Type B pancreatic cell (in vitro differentiated cells): Measurements from ENCODE around the gene TASL. TPM values are rescaled to one million over a fixed set of nuclear protein-coding genes. Genes with fewer than 3 reads are reported as not detected.
A peak's percentile ranks its signal among the peaks of the same experiment; 100 is the strongest.
"Not testable (repeated sequence)": the region's sequence is repeated elsewhere in the genome, so short reads cannot be mapped to it uniquely, and the experiment has no call there.

Experiments
- DNase-seq: peaks from one replicate; pipeline ENCODE4 v3.0.0; 2021; ENCODE audit warnings: mixed read lengths; ENCODE audit not compliant: unreplicated experiment; ENCODE audit errors: extremely low spot score
- H3K27ac Mint-ChIP-seq: 2 replicates; pipeline ENCODE4 v1.8.0; 2021; ENCODE audit warnings: mild to moderate bottlenecking, mixed read lengths
- H3K27me3 Mint-ChIP-seq: 2 replicates; pipeline ENCODE4 v1.8.0; 2021; ENCODE audit warnings: mixed read lengths
- H3K36me3 Mint-ChIP-seq: 2 replicates; pipeline ENCODE4 v1.8.0; 2021; ENCODE audit warnings: mixed read lengths
- H3K4me1 Mint-ChIP-seq: one replicate; pipeline ENCODE4 v1.8.0; 2021; ENCODE audit warnings: mixed read lengths; ENCODE audit not compliant: unreplicated experiment
- H3K4me3 Mint-ChIP-seq: 2 replicates; pipeline ENCODE4 v1.8.0; 2021; ENCODE audit warnings: mild to moderate bottlenecking, mixed read lengths
- H3K9me3 Mint-ChIP-seq: 2 replicates; pipeline ENCODE4 v1.8.0; 2021; ENCODE audit warnings: mixed read lengths
- total RNA-seq: library from RNA; stranded (reverse); gene quantifications from 2 replicates; pipeline ENCODE4 v1.2.1, GENCODE V29; 2021; ENCODE audit warnings: low replicate concordance
- TF ChIP-seq, protein P1 (sequence below): fragments of 200-600 bp; sonication (generic); conservative IDR thresholded peaks from 2 replicates; pipeline ENCODE4 v1.5.0; 2021; ENCODE audit warnings: antibody characterized with exemption, mild to moderate bottlenecking

TASL gene
- total RNA-seq, 1 donor from 2014 or later = not detected

DNA sequence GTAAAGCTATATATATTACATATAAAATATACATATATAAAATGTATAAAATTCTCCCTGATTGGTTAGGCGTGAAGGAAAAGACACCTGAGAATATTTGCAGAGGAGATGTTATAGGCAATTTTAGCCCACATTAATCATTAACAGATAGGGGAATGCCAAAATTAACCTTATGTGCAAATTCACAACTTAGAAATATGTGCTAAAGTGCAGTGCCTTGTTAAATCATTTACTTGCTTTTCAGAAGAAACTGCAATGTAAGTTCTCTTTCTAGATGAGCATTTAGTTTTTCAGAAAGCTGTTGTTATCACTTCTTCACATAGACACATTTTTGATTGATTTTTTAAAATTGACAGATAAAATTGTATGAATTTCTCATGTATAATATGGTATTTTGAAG, 5.6 kb downstream of the TASL start:
- Mint-ChIP-seq H3K36me3 (no peaks in the 10 kb centered on the region), H3K4me1 (no peaks in the 10 kb centered on the region), H3K4me3 (no peak overlapping the region), H3K27me3 (no peaks in the 10 kb centered on the region), H3K9me3 (no peaks in the 10 kb centered on the region), H3K27ac (no peak overlapping the region)
- TF ChIP-seq, protein P1, sequence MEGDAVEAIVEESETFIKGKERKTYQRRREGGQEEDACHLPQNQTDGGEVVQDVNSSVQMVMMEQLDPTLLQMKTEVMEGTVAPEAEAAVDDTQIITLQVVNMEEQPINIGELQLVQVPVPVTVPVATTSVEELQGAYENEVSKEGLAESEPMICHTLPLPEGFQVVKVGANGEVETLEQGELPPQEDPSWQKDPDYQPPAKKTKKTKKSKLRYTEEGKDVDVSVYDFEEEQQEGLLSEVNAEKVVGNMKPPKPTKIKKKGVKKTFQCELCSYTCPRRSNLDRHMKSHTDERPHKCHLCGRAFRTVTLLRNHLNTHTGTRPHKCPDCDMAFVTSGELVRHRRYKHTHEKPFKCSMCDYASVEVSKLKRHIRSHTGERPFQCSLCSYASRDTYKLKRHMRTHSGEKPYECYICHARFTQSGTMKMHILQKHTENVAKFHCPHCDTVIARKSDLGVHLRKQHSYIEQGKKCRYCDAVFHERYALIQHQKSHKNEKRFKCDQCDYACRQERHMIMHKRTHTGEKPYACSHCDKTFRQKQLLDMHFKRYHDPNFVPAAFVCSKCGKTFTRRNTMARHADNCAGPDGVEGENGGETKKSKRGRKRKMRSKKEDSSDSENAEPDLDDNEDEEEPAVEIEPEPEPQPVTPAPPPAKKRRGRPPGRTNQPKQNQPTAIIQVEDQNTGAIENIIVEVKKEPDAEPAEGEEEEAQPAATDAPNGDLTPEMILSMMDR = no peak
- DNase-seq = no peak

DNA sequence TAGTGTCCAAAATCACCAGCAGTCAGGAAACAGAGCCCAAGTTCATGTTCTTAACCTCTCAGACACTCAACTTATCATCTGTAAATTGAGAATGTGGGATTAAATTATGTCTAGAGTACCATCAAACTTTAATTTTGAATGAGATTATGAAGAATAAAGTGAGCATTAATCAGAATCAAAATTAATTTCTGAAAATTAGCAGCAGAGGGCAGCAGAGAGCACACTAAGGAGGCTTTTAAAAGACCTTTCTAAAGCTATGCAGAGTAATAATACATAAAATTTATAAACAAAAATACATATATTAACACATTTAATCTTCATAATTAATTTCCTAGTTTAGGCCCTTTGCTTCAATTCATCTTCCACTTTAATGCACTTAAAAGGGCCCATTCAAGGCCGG, 7.1 kb downstream of the TASL start:
- Mint-ChIP-seq H3K27me3 (no peaks in the 10 kb centered on the region), H3K27ac (no peak overlapping the region), H3K4me3 (no peak overlapping the region), H3K9me3 (no peaks in the 10 kb centered on the region), H3K36me3 (no peaks in the 10 kb centered on the region), H3K4me1 (no peaks in the 10 kb centered on the region)
- no peak for DNase-seq
- TF ChIP-seq, protein P1 = peak; percentile 88

DNA sequence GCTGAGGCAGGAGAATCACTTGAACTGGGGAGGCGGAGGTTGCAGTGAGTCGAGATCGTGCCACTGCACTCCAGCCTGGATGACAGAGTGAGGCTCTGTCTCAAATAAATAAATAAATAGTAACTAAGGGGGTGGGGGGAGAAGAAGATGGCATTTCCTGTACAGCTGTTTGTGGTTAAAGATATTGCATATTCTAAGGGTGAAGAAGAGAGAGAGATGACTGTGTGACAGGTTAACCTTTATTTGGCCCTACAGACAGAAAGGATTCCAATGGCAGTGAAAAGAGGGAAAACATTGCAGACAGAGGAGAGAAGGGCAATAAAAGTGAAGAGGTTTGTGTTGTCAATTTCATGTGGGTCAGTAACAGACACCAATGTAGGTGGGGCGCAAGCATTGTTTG, 9.4 kb downstream of the TASL start:
- Mint-ChIP-seq H3K4me1 (no peaks in the 10 kb centered on the region), H3K4me3 (no peak overlapping the region), H3K27ac (no peak overlapping the region), H3K9me3 (no peaks in the 10 kb centered on the region), H3K27me3 (no peaks in the 10 kb centered on the region), H3K36me3 (no peaks in the 10 kb centered on the region)
- TF ChIP-seq, protein P1 = no peak
- DNase-seq = no peak

DNA sequence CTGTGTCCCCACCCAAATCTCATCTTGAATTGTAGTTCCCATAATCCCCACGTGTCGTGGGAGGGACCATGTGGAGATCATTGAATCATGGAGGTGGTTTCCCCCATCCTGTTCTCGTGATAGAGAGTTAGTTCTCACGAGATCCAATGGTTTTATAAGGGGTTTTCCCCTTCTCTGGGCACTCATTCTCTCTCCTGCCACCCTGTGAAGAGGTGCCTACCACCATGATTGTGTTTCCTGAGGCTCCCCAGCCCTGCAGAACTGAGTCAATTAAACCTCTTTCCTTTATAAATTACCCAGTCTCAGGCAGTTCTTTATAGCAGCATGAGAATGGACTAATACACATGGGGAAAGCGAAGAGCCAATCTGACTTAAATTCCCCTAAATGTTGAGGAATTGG, 14.5 kb downstream of the TASL start:
- H3K27ac Mint-ChIP-seq, H3K27me3 Mint-ChIP-seq, DNase-seq, H3K4me3 Mint-ChIP-seq, H3K9me3 Mint-ChIP-seq, H3K4me1 Mint-ChIP-seq, H3K36me3 Mint-ChIP-seq: not testable (repeated sequence)

DNA sequence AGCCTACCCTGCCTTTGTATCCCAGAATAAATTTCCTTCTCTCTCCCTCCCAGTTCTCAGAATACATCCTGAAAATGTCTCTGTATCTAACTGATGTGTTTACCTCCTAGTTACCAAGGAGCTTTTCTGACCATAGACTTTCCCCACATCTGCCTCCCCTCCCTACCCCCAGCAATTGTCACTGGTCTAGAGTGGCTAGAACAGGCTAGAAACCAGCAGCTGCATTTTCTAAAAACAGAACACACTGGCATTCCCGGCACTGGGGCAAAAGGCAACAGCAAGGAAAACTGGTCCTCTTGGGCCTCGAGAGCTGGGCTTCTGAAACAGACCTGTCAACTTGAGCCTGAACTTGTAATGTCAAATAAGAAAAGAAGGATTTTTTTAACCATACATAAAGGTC, 16.4 kb downstream of the TASL start:
- H3K4me3 Mint-ChIP-seq = no peak overlapping the region
- no peak overlapping the region for H3K27ac Mint-ChIP-seq
- H3K27me3 Mint-ChIP-seq = no peaks in the 10 kb centered on the region
- H3K36me3 Mint-ChIP-seq = no peaks in the 10 kb centered on the region
- H3K9me3 Mint-ChIP-seq = no peaks in the 10 kb centered on the region
- TF ChIP-seq, protein P1 = no peak
- no peak for DNase-seq
- no peaks in the 10 kb centered on the region for H3K4me1 Mint-ChIP-seq

DNA sequence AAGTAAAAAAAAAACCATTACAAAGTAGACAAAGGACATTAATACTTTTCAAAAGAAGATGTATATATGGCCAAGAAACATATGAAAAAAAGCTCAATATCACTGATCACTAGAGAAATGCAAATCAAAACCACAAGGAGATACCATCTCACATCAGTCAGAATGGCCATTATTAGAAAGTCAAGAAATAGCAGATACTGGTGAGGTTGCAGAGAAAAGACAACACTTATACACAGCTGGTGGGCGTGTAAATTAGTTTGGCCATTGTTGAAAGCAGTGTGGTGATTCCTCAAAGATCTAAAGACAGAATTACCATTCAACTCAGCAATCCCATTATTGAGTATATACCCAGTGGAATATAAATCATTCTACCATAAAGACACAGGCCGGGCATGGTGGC, 39.3 kb downstream of the TASL start:
- no peaks in the 10 kb centered on the region for H3K4me1 Mint-ChIP-seq
- no peak overlapping the region for H3K4me3 Mint-ChIP-seq
- DNase-seq = no peak
- no peaks in the 10 kb centered on the region for H3K9me3 Mint-ChIP-seq
- no peaks in the 10 kb centered on the region for H3K27me3 Mint-ChIP-seq
- TF ChIP-seq, protein P1 = no peak
- H3K36me3 Mint-ChIP-seq = no peaks in the 10 kb centered on the region
- no peak overlapping the region for H3K27ac Mint-ChIP-seq
